Neural crest cell (in vitro differentiated cells): ENCODE data around the gene CUX1. TPM values are rescaled to one million over a fixed set of nuclear protein-coding genes. Genes with fewer than 3 reads are reported as not detected.
A peak's percentile ranks its signal among the peaks of the same experiment; 100 is the strongest.

Experiments used
- DNase-seq: peaks from one replicate; pipeline ENCODE4 v3.0.0; 2021; ENCODE audit warnings: low read depth, mixed read lengths, low spot score
- H3K27ac Mint-ChIP-seq: one replicate; pipeline ENCODE4 v1.8.0; 2021; ENCODE audit warnings: mild to moderate bottlenecking, mixed read lengths; ENCODE audit not compliant: unreplicated experiment
- H3K27me3 Mint-ChIP-seq: 2 replicates; pipeline ENCODE4 v1.8.0; 2021; ENCODE audit warnings: low read depth, mild to moderate bottlenecking, mixed read lengths
- H3K36me3 Mint-ChIP-seq: 2 replicates; pipeline ENCODE4 v1.8.0; 2021; ENCODE audit warnings: low read depth, mild to moderate bottlenecking, mixed read lengths
- H3K4me1 Mint-ChIP-seq: 2 replicates; pipeline ENCODE4 v1.8.0; 2021; ENCODE audit warnings: mixed read lengths
- H3K4me3 Mint-ChIP-seq: one replicate; pipeline ENCODE4 v1.8.0; 2021; ENCODE audit warnings: mild to moderate bottlenecking, mixed read lengths
- H3K9me3 Mint-ChIP-seq: 2 replicates; pipeline ENCODE4 v1.8.0; 2021; ENCODE audit warnings: mixed read lengths
- CTCF ChIP-seq: fragments of 200-600 bp; sonication (generic); conservative IDR thresholded peaks from 2 replicates; pipeline ENCODE4 v1.5.0; 2021; ENCODE audit warnings: antibody characterized with exemption, mild to moderate bottlenecking
- total RNA-seq: library from RNA; stranded (reverse); gene quantifications from 2 replicates; pipeline ENCODE4 v1.2.1, GENCODE V29; 2021

Gene CUX1
- total RNA-seq, 1 donor from 2014 or later: 60.0 TPM

- DNase-seq: no peak
- Mint-ChIP-seq H3K4me1 (peaks cover 7% of the 10 kb centered on the region), H3K27me3 (no peaks in the 10 kb centered on the region), H3K9me3 (no peaks in the 10 kb centered on the region), H3K36me3 (peaks cover 3% of the 10 kb centered on the region), H3K4me3 (no peak overlapping the region), H3K27ac (no peak overlapping the region)
- no peak for TF ChIP-seq CTCF
Measured at GRCh38 chr7:102232611-102233286, 415.3 kb downstream of the CUX1 start.

- H3K9me3 Mint-ChIP-seq: no peaks in the 10 kb centered on the region
- no peak overlapping the region for H3K4me3 Mint-ChIP-seq
- DNase-seq: no peak
- peaks cover 7% of the 10 kb centered on the region for H3K4me1 Mint-ChIP-seq
- no peak overlapping the region for H3K27ac Mint-ChIP-seq
- no peaks in the 10 kb centered on the region for H3K27me3 Mint-ChIP-seq
- H3K36me3 Mint-ChIP-seq: peaks cover 3% of the 10 kb centered on the region
- no peak for TF ChIP-seq CTCF
Measured at GRCh38 chr7:102234131-102234530, 416.7 kb downstream of the CUX1 start.

GRCh38 chr7:102234801-102235550, 417.6 kb downstream of the CUX1 start:
- TF ChIP-seq CTCF: no peak
- no peaks in the 10 kb centered on the region for H3K9me3 Mint-ChIP-seq
- no peak for DNase-seq
- H3K4me3 Mint-ChIP-seq: no peak overlapping the region
- peaks cover 3% of the 10 kb centered on the region for H3K36me3 Mint-ChIP-seq
- H3K4me1 Mint-ChIP-seq: peaks cover 7% of the 10 kb centered on the region
- H3K27me3 Mint-ChIP-seq: no peaks in the 10 kb centered on the region
- H3K27ac Mint-ChIP-seq: no peak overlapping the region

GRCh38 chr7:102236102-102236501, 418.7 kb downstream of the CUX1 start:
- H3K27ac Mint-ChIP-seq: no peak overlapping the region
- no peak overlapping the region for H3K4me3 Mint-ChIP-seq
- no peak for TF ChIP-seq CTCF
- H3K36me3 Mint-ChIP-seq: peaks cover 3% of the 10 kb centered on the region
- DNase-seq: no peak
- H3K9me3 Mint-ChIP-seq: no peaks in the 10 kb centered on the region
- peaks cover 7% of the 10 kb centered on the region for H3K4me1 Mint-ChIP-seq
- no peaks in the 10 kb centered on the region for H3K27me3 Mint-ChIP-seq

- TF ChIP-seq CTCF: peak; percentile 93
- DNase-seq: peak; percentile 73
- Mint-ChIP-seq H3K36me3 (peaks cover 3% of the 10 kb centered on the region), H3K4me1 (peaks cover 7% of the 10 kb centered on the region), H3K9me3 (no peaks in the 10 kb centered on the region), H3K4me3 (peak overlapping the region; percentile 20), H3K27ac (no peak overlapping the region), H3K27me3 (no peaks in the 10 kb centered on the region)
Measured at GRCh38 chr7:102236592-102237287, 419.3 kb downstream of the CUX1 start.
